Measurements from ENCODE around the gene FAU. TPM values are rescaled to one million over a fixed set of nuclear protein-coding genes. Genes with fewer than 3 reads are reported as not detected.

Gene FAU
- total and polyA plus RNA-seq, 2 of the 13 experiments (the other 11 are each of a cell fraction or from before 2014, with no cell fraction given): 374 to 869 TPM

DNA sequence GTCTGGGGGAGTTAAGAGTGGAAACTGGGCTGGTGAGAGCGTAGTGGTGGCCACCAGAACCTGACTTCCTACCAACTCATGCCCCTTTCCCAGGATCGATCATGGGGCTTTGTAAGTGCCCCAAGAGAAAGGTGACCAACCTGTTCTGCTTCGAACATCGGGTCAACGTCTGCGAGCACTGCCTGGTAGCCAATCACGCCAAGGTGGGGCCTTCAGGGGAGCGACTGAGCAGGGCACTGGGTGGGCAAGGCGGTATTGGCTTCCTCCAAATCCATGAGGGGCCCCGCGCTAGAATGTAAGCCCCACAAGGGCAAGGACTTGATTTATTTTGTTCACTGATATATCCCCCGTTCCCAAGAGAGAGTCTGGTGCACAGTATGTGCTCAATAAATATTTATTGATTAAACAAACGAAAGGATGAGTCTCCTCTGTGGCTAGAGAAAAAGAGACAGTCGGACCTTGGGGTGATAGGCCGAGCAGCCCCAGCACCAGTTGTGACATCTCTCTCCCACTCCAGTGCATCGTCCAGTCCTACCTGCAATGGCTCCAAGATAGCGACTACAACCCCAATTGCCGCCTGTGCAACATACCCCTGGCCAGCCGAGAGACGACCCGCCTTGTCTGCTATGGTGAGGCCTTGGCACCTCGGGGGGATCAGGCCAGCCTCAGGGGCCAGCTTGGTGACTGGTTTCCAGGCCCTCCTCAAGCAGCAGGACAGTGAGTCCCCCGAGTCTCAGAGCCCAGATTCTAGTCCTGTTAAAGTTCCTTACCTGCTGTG, 37.1 kb downstream of the FAU start (continued):
- TF ChIP-seq ZNF546 (CRISPR knock-in tag; conservative IDR thresholded peaks at IDR 0.05): no peak
- TF ChIP-seq, protein P1, sequence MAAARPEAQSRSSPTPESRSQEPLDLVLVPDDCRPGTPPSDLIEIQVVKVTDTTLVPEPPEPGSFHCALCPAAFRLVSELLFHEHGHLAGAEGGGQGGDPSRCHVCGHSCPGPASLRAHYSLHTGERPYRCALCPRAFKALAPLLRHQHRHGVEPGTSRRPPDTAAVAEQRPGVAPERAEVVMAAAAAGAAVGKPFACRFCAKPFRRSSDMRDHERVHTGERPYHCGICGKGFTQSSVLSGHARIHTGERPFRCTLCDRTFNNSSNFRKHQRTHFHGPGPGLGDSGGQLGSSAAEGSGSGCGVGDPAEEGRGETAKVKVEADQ (CRISPR knock-in tag; IDR thresholded peaks at IDR 0.05; ENCODE audit: borderline replicate concordance): peak; percentile 10; the same call in 1 of the 2 replicates
- TF ChIP-seq ZNF883 (CRISPR knock-in tag; IDR thresholded peaks at IDR 0.05; ENCODE audit: not compliant biosample characterization): no peak
- TF ChIP-seq, protein P2, sequence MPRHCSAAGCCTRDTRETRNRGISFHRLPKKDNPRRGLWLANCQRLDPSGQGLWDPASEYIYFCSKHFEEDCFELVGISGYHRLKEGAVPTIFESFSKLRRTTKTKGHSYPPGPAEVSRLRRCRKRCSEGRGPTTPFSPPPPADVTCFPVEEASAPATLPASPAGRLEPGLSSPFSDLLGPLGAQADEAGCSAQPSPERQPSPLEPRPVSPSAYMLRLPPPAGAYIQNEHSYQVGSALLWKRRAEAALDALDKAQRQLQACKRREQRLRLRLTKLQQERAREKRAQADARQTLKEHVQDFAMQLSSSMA (CRISPR knock-in tag; IDR thresholded peaks at IDR 0.05): no peak
- no peak for TF ChIP-seq ZMYM4 (CRISPR knock-in tag; IDR thresholded peaks at IDR 0.05)
- no peak for TF ChIP-seq NFIC (IDR thresholded peaks at IDR 0.05; ENCODE audit: low read length)

DNA sequence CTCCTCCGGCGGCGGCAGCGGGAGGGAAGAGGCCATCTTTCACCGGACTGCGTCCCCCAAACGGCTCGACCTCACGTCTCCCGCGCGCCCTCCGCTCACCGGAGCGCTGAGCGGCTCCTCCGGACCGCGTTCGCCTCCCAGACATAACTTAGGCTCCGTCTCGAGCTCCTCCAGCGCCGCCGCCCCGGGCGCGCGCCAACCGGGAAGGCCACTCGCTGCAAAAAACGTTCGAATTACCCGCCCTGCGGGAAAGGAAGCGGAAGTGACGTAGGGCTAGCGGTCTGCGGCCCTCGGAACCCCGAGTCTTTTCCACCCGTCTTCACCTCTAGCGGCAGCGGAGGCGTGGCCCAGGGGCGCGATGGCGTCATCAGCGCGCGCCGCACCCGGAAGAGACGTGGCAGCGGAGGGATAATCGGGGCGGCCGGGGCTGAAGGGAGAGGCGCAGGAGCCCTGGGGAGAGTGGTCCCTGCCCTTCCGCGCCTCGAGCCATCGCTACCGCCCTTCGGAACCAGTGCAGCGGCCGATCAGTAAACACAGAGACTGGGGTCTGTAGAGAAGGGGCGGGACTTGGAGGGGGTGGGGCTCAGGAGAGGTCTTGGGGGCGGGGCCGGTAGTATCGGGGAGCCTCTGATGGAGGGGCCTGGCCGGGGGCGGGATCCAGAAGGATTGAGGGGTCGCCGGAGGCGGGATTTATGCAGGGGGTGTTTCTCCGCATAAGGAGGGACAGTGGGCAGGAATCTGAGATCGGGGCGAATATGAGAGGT, 37.9 kb downstream of the FAU start, which contains the start of the genes CDCA5 and ZFPL1:
Gene CDCA5, minus strand, starts transcription at position 207 of the 764 bp plus-strand sequence. Its CDS starts 62 bp downstream, at position 145.
Gene ZFPL1, plus strand, starts transcription at position 389 of the 764 bp plus-strand sequence. CDS start 477 bp downstream, outside the sequence.
- intact Hi-C loops (cut with micrococcal nuclease; ENCODE audit: unreplicated experiment) (no loop called here), in situ Hi-C loops (cut with HindIII; ENCODE audit: extremely low pct_ligation_motif_present, low pct_unique_long_range_greater_than_20kb) (no loop called here)
- Histone ChIP-seq H3K4me2 (ENCODE audit: low read depth, low read length) (peak within 1 kb of the TSS; percentile 93), H3K79me2 (ENCODE audit: insufficient read depth, low read length) (peaks cover 31% of the 10 kb centered on the region), H3K9ac (ENCODE audit: insufficient read depth, low read depth, low read length) (peak within 1 kb of the TSS; percentile 95), H3K4me3 (replicated peaks in 1 of 3; ENCODE audit: insufficient read depth in 1 of 3, low read depth in 2 of 3, low read length in 3 of 3) (peak within 1 kb of the TSS; percentile 70 to 99 (median 87)), H3K4me1 (ENCODE audit: insufficient read depth, low read length) (peaks cover 33% of the 10 kb centered on the region), H3K9me3 (ENCODE audit: low read length) (no peaks in the 10 kb centered on the region), H3K36me3 (replicated peaks in 1 of 2; ENCODE audit: control insufficient read depth in 1 of 2, insufficient read depth in 2 of 2, low read length in 2 of 2) (peaks cover 19 to 31% of the 10 kb centered on the region in 2 experiments), H4K20me1 (ENCODE audit: insufficient read depth, low read length) (no peaks in the 10 kb centered on the region), H3K27me3 (ENCODE audit: control insufficient read depth in 1 of 2, insufficient read depth in 2 of 2, low read length in 2 of 2) (no peaks in the 10 kb centered on the region; a peak in 1 of 5 replicates), H3K27ac (ENCODE audit: extremely low read length, insufficient read depth, low read length) (peak within 1 kb of the TSS; percentile 83), H2AFZ (ENCODE audit: low read length) (no peak within 1 kb of the TSS)
- POLR2A ChIA-PET: no interaction called here
- CTCF ChIA-PET (ENCODE audit: low intra/inter-chr PET ratio, low total read pairs): no interaction called here
- DNase-seq (ENCODE audit: low spot score) (peak; percentile 91), ATAC-seq (peak; percentile 83), FAIRE-seq (peak; percentile 76)
- no TSS peak for BruUV-seq (replicated peaks)
- WGBS (ENCODE audit: low lambda C conversion rate): under 1% methylated on average over 63 of the region's 79 CpGs
- no peak for TF ChIP-seq ZNF7 (CRISPR knock-in tag; IDR thresholded peaks at IDR 0.05)
- peak; percentile 72 for TF ChIP-seq FOXA3 (CRISPR knock-in tag; IDR thresholded peaks at IDR 0.05)
- TF ChIP-seq SOX13 (IDR thresholded peaks at IDR 0.05): no peak
- TF ChIP-seq SOX13 (CRISPR knock-in tag; conservative IDR thresholded peaks at IDR 0.05 in 1 of 2, IDR thresholded peaks at IDR 0.05 in 1 of 2): peak in 1 of 2 experiments; percentile 38; a peak in 1 of 4 replicates
- TF ChIP-seq KLF15 (CRISPR knock-in tag; IDR thresholded peaks at IDR 0.05; ENCODE audit: borderline replicate concordance): no peak; the same call in 1 of the 2 replicates
- TF ChIP-seq, protein P3, sequence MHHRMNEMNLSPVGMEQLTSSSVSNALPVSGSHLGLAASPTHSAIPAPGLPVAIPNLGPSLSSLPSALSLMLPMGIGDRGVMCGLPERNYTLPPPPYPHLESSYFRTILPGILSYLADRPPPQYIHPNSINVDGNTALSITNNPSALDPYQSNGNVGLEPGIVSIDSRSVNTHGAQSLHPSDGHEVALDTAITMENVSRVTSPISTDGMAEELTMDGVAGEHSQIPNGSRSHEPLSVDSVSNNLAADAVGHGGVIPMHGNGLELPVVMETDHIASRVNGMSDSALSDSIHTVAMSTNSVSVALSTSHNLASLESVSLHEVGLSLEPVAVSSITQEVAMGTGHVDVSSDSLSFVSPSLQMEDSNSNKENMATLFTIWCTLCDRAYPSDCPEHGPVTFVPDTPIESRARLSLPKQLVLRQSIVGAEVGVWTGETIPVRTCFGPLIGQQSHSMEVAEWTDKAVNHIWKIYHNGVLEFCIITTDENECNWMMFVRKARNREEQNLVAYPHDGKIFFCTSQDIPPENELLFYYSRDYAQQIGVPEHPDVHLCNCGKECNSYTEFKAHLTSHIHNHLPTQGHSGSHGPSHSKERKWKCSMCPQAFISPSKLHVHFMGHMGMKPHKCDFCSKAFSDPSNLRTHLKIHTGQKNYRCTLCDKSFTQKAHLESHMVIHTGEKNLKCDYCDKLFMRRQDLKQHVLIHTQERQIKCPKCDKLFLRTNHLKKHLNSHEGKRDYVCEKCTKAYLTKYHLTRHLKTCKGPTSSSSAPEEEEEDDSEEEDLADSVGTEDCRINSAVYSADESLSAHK (CRISPR knock-in tag; IDR thresholded peaks at IDR 0.05; ENCODE audit: borderline replicate concordance): no peak
- peak; percentile 99 for TF ChIP-seq KAT8 (CRISPR knock-in tag; IDR thresholded peaks at IDR 0.05)

Data from HepG2 (cell line).